Measurements from ENCODE around the gene COL4A1.

Gene COL4A1

GRCh38 chr13:110232142-110232541 is 74.8 kb downstream of the COL4A1 start:
- 89 to 91% methylated on average over 5 of the region's 5 CpGs for WGBS, 2 experiments
- H3K4me3 ChIP-seq (ENCODE audit: insufficient read depth, low read depth, low read length) = no peak overlapping the region
- no peak overlapping the region for H3K27ac ChIP-seq (ENCODE audit: insufficient read depth, low read depth, low read length, poor library complexity, severe bottlenecking)
- H3K27me3 ChIP-seq (ENCODE audit: control insufficient read depth, insufficient read depth, low read length, poor library complexity, severe bottlenecking) = no peaks in the 10 kb centered on the region
- no peaks in the 10 kb centered on the region for H3K36me3 ChIP-seq (ENCODE audit: control insufficient read depth, insufficient read depth, low read length)
- H3K4me1 ChIP-seq (ENCODE audit: control insufficient read depth, insufficient read depth, low read length) = no peaks in the 10 kb centered on the region
- H3K9me3 ChIP-seq (ENCODE audit: control insufficient read depth, low read length) = no peaks in the 10 kb centered on the region

- no peaks in the 10 kb centered on the region for H3K9me3 ChIP-seq (ENCODE audit: control insufficient read depth, low read length)
- H3K27me3 ChIP-seq (ENCODE audit: control insufficient read depth, insufficient read depth, low read length, poor library complexity, severe bottlenecking) = no peaks in the 10 kb centered on the region
- no peak overlapping the region for H3K4me3 ChIP-seq (ENCODE audit: insufficient read depth, low read depth, low read length)
- H3K4me1 ChIP-seq (ENCODE audit: control insufficient read depth, insufficient read depth, low read length) = no peaks in the 10 kb centered on the region
- no peaks in the 10 kb centered on the region for H3K36me3 ChIP-seq (ENCODE audit: control insufficient read depth, insufficient read depth, low read length)
- no peak overlapping the region for H3K27ac ChIP-seq (ENCODE audit: insufficient read depth, low read depth, low read length, poor library complexity, severe bottlenecking)
- 86 to 88% methylated on average over 16 of the region's 16 CpGs for WGBS, 2 experiments
Observed at GRCh38 chr13:110231348-110232047, 75.5 kb downstream of the COL4A1 start.

GRCh38 chr13:110230661-110231347 is 76.2 kb downstream of the COL4A1 start:
- 83 to 87% methylated on average over 18 of the region's 18 CpGs for WGBS, 2 experiments
- no peaks in the 10 kb centered on the region for H3K4me1 ChIP-seq (ENCODE audit: control insufficient read depth, insufficient read depth, low read length)
- H3K27me3 ChIP-seq (ENCODE audit: control insufficient read depth, insufficient read depth, low read length, poor library complexity, severe bottlenecking) = no peaks in the 10 kb centered on the region
- H3K27ac ChIP-seq (ENCODE audit: insufficient read depth, low read depth, low read length, poor library complexity, severe bottlenecking) = no peak overlapping the region
- no peaks in the 10 kb centered on the region for H3K9me3 ChIP-seq (ENCODE audit: control insufficient read depth, low read length)
- H3K4me3 ChIP-seq (ENCODE audit: insufficient read depth, low read depth, low read length) = no peak overlapping the region
- H3K36me3 ChIP-seq (ENCODE audit: control insufficient read depth, insufficient read depth, low read length) = no peaks in the 10 kb centered on the region

- whole genome bisulfite sequencing, 2 experiments = 81 to 83% methylated on average over 16 of the region's 16 CpGs
- no peak overlapping the region for H3K27ac ChIP-seq (ENCODE audit: insufficient read depth, low read depth, low read length, poor library complexity, severe bottlenecking)
- H3K4me3 ChIP-seq (ENCODE audit: insufficient read depth, low read depth, low read length) = no peak overlapping the region
- no peaks in the 10 kb centered on the region for H3K4me1 ChIP-seq (ENCODE audit: control insufficient read depth, insufficient read depth, low read length)
- H3K27me3 ChIP-seq (ENCODE audit: control insufficient read depth, insufficient read depth, low read length, poor library complexity, severe bottlenecking) = no peaks in the 10 kb centered on the region
- H3K36me3 ChIP-seq (ENCODE audit: control insufficient read depth, insufficient read depth, low read length) = no peaks in the 10 kb centered on the region
- no peaks in the 10 kb centered on the region for H3K9me3 ChIP-seq (ENCODE audit: control insufficient read depth, low read length)
Observed at GRCh38 chr13:110229905-110230563, 76.9 kb downstream of the COL4A1 start.

- Histone ChIP-seq H3K36me3 (ENCODE audit: control insufficient read depth, insufficient read depth, low read length) (no peaks in the 10 kb centered on the region), H3K27ac (ENCODE audit: insufficient read depth, low read depth, low read length, poor library complexity, severe bottlenecking) (no peak overlapping the region), H3K27me3 (ENCODE audit: control insufficient read depth, insufficient read depth, low read length, poor library complexity, severe bottlenecking) (no peaks in the 10 kb centered on the region), H3K4me1 (ENCODE audit: control insufficient read depth, insufficient read depth, low read length) (no peaks in the 10 kb centered on the region), H3K9me3 (ENCODE audit: control insufficient read depth, low read length) (no peaks in the 10 kb centered on the region), H3K4me3 (ENCODE audit: insufficient read depth, low read depth, low read length) (no peak overlapping the region)
- WGBS, 2 experiments = 88 to 92% methylated on average over 15 of the region's 15 CpGs
Observed at GRCh38 chr13:110228936-110229904, 77.7 kb downstream of the COL4A1 start.

- no peaks in the 10 kb centered on the region for H3K36me3 ChIP-seq (ENCODE audit: control insufficient read depth, insufficient read depth, low read length)
- no peak overlapping the region for H3K27ac ChIP-seq (ENCODE audit: insufficient read depth, low read depth, low read length, poor library complexity, severe bottlenecking)
- no peak overlapping the region for H3K4me3 ChIP-seq (ENCODE audit: insufficient read depth, low read depth, low read length)
- H3K9me3 ChIP-seq (ENCODE audit: control insufficient read depth, low read length) = no peaks in the 10 kb centered on the region
- WGBS, 2 experiments = 92 to 94% methylated on average over 28 of the region's 28 CpGs
- H3K27me3 ChIP-seq (ENCODE audit: control insufficient read depth, insufficient read depth, low read length, poor library complexity, severe bottlenecking) = no peaks in the 10 kb centered on the region
- no peaks in the 10 kb centered on the region for H3K4me1 ChIP-seq (ENCODE audit: control insufficient read depth, insufficient read depth, low read length)
Observed at GRCh38 chr13:110227864-110228643, 78.9 kb downstream of the COL4A1 start.

GRCh38 chr13:110227416-110227815 is 79.5 kb downstream of the COL4A1 start:
- H3K27ac ChIP-seq (ENCODE audit: insufficient read depth, low read depth, low read length, poor library complexity, severe bottlenecking) = no peak overlapping the region
- H3K9me3 ChIP-seq (ENCODE audit: control insufficient read depth, low read length) = no peaks in the 10 kb centered on the region
- 88% methylated on average over 2 to 3 of the region's 3 CpGs for WGBS, 2 experiments

GRCh38 chr13:110225609-110226574 is 81.1 kb downstream of the COL4A1 start:
- WGBS, 2 experiments = 93 to 96% methylated on average over 12 of the region's 12 CpGs
- Histone ChIP-seq H3K36me3 (ENCODE audit: control insufficient read depth, insufficient read depth, low read length) (no peaks in the 10 kb centered on the region), H3K27me3 (ENCODE audit: control insufficient read depth, insufficient read depth, low read length, poor library complexity, severe bottlenecking) (no peaks in the 10 kb centered on the region), H3K27ac (ENCODE audit: insufficient read depth, low read depth, low read length, poor library complexity, severe bottlenecking) (no peak overlapping the region), H3K4me1 (ENCODE audit: control insufficient read depth, insufficient read depth, low read length) (no peaks in the 10 kb centered on the region), H3K4me3 (ENCODE audit: insufficient read depth, low read depth, low read length) (no peak overlapping the region), H3K9me3 (ENCODE audit: control insufficient read depth, low read length) (no peaks in the 10 kb centered on the region)

More at GRCh38 chr13:110227416-110227815, 79.5 kb downstream of the COL4A1 start:
- Histone ChIP-seq H3K36me3 (ENCODE audit: control insufficient read depth, insufficient read depth, low read length) (no peaks in the 10 kb centered on the region), H3K4me1 (ENCODE audit: control insufficient read depth, insufficient read depth, low read length) (no peaks in the 10 kb centered on the region), H3K27me3 (ENCODE audit: control insufficient read depth, insufficient read depth, low read length, poor library complexity, severe bottlenecking) (no peaks in the 10 kb centered on the region), H3K4me3 (ENCODE audit: insufficient read depth, low read depth, low read length) (no peak overlapping the region)

Measured in ectodermal cell (in vitro differentiated cells).